T-helper 2 cell treated with Interferon-gamma antibody and Interleukin-4, amounts not matched to agents 100 ng/mL and 5 ng/mL, for 36 hours (primary cell): ENCODE data around the gene TSSK3. TPM values are rescaled to one million over a fixed set of nuclear protein-coding genes. Genes with fewer than 3 reads are reported as not detected.
"Not testable (repeated sequence)": the region's sequence is repeated elsewhere in the genome, so short reads cannot be mapped to it uniquely, and the experiment has no call there.

Experiments
- intact Hi-C: fragments of 100-400 bp; cut with micrococcal nuclease; formaldehyde crosslinking; loops from one replicate; pipeline ENCODE4 v1.15.1; 2023
- total RNA-seq: library from RNA; stranded (reverse); gene quantifications from 2 replicates; pipeline ENCODE4 v1.2.3, GENCODE V29; 2022

The TSSK3 gene
- total RNA-seq, 1 donor from 2014 or later, result 1.7 TPM

DNA sequence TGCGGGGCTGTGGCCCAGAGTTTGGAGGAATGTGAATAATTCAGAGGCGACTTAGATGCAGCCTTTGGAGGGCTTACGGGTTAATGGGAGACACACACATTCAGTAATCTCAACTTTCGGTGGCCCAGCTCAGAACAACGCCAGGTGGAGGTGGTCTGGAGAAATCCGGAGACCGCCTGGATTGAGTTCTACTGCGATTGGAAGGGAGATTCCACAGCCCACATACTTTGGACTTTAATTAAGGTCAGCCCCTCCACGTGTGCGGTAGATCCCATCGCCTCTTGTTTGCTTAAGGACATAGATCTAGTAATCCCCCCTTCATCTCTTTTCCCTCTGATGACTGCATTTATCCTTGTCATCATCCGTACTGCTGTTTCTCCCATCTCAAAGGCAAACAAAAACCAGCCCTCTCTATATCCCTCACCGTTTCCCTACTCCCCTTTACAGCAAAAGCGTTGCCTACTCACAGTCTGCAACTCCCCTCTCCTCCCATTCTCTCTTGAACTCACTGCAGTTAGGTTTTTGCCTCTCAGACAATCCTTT, 32.6 kb downstream of the TSSK3 start:
- intact Hi-C loops, result loop anchor here (1.0 to 5.0 kb wide), 7 partner anchors 44 to 451 kb away; partner anchors contain the start of genes CCDC28B, MARCKSL1, RBBP4 and TXLNA

GRCh38 chr1:32396524-32396923, 34.2 kb downstream of the TSSK3 start:
- intact Hi-C loops, result not testable (repeated sequence)

- intact Hi-C loops, result no loop called here
Measured at GRCh38 chr1:32398401-32398800, 36.1 kb downstream of the TSSK3 start.

GRCh38 chr1:32399843-32400242, 37.5 kb downstream of the TSSK3 start:
- intact Hi-C loops, result loop anchor here (2.0 kb wide), 1 partner anchor 15 kb away; no protein-coding TSS in a partner anchor

GRCh38 chr1:32400876-32401631, 38.7 kb downstream of the TSSK3 start:
- intact Hi-C loops, result loop anchor here (2.0 kb wide), 1 partner anchor 14 kb away; no protein-coding TSS in a partner anchor

DNA sequence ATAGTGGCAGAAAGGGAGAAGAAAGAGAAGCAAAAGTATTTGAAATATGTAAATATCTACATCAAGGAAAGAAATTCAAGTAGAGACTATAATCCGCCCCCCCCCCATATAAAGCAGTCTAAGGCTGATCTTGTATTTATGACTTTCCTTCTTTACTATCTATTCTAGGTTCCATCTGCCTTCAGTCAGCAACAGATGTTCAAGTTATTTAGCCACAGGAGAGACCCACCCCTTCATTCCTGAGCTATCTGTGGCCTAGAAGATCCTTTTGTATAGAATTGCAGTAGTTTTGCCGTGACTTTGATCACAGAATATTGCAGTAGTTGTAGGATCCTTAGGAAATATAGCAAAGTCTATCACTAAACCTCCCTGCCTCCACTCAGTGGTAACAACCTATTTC, 42.6 kb downstream of the TSSK3 start:
- intact Hi-C loops, result no loop called here

DNA sequence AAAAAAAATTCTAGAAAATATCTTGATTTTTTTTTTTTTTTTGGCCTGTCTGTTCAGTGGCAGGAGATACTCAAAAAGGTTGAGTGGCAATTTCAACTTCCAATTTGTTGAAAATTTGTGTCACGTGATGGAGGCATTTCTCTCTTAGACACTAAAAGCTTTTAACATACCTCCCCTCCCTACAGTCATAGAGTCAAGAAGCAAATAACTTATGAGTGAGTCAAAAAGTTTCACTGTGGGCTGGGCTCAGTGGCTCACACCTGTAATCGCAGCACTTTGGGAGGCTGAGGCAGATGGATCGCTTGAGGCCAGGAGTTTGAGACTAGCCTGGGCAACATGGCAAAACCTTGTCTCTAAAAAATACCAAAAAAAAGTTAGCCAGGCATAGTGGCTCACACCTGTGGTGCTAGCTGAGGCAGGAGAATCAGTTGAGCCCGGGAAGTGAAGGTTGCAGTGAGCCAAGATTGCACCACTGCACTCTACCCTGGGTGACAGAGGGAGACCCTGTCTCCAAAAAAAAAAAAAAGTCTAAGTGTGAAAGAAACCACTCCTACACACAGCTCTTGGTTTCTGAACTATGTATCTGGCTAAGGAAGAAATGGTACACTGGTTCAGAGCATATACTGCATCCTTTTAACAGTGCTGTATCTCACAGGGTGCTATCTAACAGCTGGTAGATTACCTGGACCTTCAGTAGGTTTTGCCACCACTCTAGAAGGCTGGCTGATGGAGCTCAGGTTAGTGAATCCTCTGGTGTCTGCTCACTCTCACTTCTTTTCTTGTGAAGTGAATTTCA, 43.5 kb downstream of the TSSK3 start:
- intact Hi-C loops, result no loop called here

- intact Hi-C loops, result no loop called here
Measured at GRCh38 chr1:32406629-32407111, 44.3 kb downstream of the TSSK3 start.

- intact Hi-C loops, result loop anchor here (5.0 kb wide), 1 partner anchor 209 kb away; the partner anchor contains the start of gene CCDC28B
Measured at GRCh38 chr1:32411261-32411660, 48.9 kb downstream of the TSSK3 start.

- intact Hi-C loops, result loop anchor here (1.0 to 5.0 kb wide), 3 partner anchors 13 to 211 kb away; partner anchors contain the start of gene CCDC28B
Measured at GRCh38 chr1:32413507-32414185, 51.3 kb downstream of the TSSK3 start.

Other genes starting within 250 kb of the TSSK3 start
- 79.4 and 79.8 TPM in 2 replicates for gene TXLNA, start 182.9 kb upstream of the TSSK3 start, total RNA-seq
- gene CCDC28B, start 161.9 kb upstream of the TSSK3 start, total RNA-seq, result 34.3 and 35.5 TPM in 2 replicates
- 4.3 and 5.3 TPM in 2 replicates for gene IQCC, start 156.9 kb upstream of the TSSK3 start, total RNA-seq
- gene DCDC2B, start 153.4 kb upstream of the TSSK3 start, total RNA-seq, result not detected in 2 replicates
- gene TMEM234, start 140.2 kb upstream of the TSSK3 start, total RNA-seq, result 13.7 and 17.5 TPM in 2 replicates
- gene EIF3I, start 140.1 kb upstream of the TSSK3 start, total RNA-seq, result 203 and 215 TPM in 2 replicates
- gene FAM167B, start 115.3 kb upstream of the TSSK3 start, total RNA-seq, result 0.34 and 0.52 TPM in 2 replicates
- 413 and 422 TPM in 2 replicates for gene LCK, start 111.3 kb upstream of the TSSK3 start, total RNA-seq
- 202 and 216 TPM in 2 replicates for gene HDAC1, start 70.5 kb upstream of the TSSK3 start, total RNA-seq
- gene MARCKSL1, start 26.3 kb upstream of the TSSK3 start, total RNA-seq, result 24.6 and 28.4 TPM in 2 replicates
- 7.3 and 7.9 TPM in 2 replicates for gene FAM229A, start 54 bp upstream of the TSSK3 start, total RNA-seq
- 48.3 and 49.9 TPM in 2 replicates for gene BSDC1, start 31.9 kb downstream of the TSSK3 start, total RNA-seq
- not detected in 2 replicates for gene ZBTB8B, start 102.5 kb downstream of the TSSK3 start, total RNA-seq
- gene ZBTB8A, start 176.9 kb downstream of the TSSK3 start, total RNA-seq, result 0.39 and 0.64 TPM in 2 replicates